MM.1S (cell line): ENCODE data around the gene IKBKE.

ENCODE experiments used
- DNase-seq: peaks from one replicate; pipeline ENCODE4 v3.0.0-alpha.2; 2015
- H2AFZ ChIP-seq: fragments of 300-600 bp; sonication (generic); 2 replicates; pipeline ENCODE4 v1.6.0; 2016; ENCODE audit warnings: antibody characterized with exemption, low read length
- H3F3A ChIP-seq: fragments of 300-600 bp; sonication (generic); 2 replicates; pipeline ENCODE4 v1.6.1; 2016; ENCODE audit warnings: mild to moderate bottlenecking, antibody characterized with exemption, low read length, moderate library complexity, mixed read lengths; ENCODE audit not compliant: insufficient read depth
- H3K27ac ChIP-seq: fragments of 300-600 bp; sonication (generic); 2 replicates; pipeline ENCODE4 v1.5.1; 2016; ENCODE audit warnings: mild to moderate bottlenecking, low read length
- H3K27me3 ChIP-seq: fragments of 300-600 bp; sonication (generic); replicated peaks from 2 replicates; pipeline ENCODE4 v1.6.0; 2016; ENCODE audit warnings: low read length; ENCODE audit not compliant: insufficient read depth
- H3K36me3 ChIP-seq: fragments of 300-600 bp; sonication (generic); replicated peaks from 2 replicates; pipeline ENCODE4 v1.6.1; 2016; ENCODE audit warnings: mild to moderate bottlenecking, low read length, mixed read lengths; ENCODE audit not compliant: insufficient read depth
- H3K4me1 ChIP-seq: fragments of 300-600 bp; sonication (generic); 2 replicates; pipeline ENCODE4 v1.6.1; 2016; ENCODE audit warnings: low read length, mixed read lengths
- H3K4me2 ChIP-seq: fragments of 300-600 bp; sonication (generic); 2 replicates; pipeline ENCODE4 v1.6.0; 2016; ENCODE audit warnings: low read depth, low read length
- H3K4me3 ChIP-seq: fragments of 300-600 bp; sonication (generic); 2 replicates; pipeline ENCODE4 v1.5.1; 2016; ENCODE audit warnings: low read length, mixed read lengths
- H3K79me2 ChIP-seq: fragments of 300-600 bp; sonication (generic); 2 replicates; pipeline ENCODE4 v1.6.1; 2016; ENCODE audit warnings: mixed run types, low read length, mixed read lengths
- H3K9ac ChIP-seq: fragments of 300-600 bp; sonication (generic); 2 replicates; pipeline ENCODE4 v1.6.1; 2016; ENCODE audit warnings: low read length, mixed read lengths
- H3K9me2 ChIP-seq: fragments of 300-600 bp; sonication (generic); replicated peaks from 2 replicates; pipeline ENCODE4 v1.6.1; 2016; ENCODE audit warnings: mild to moderate bottlenecking, low read length, mixed read lengths; ENCODE audit not compliant: insufficient read depth
- H3K9me3 ChIP-seq: fragments of 300-600 bp; sonication (generic); replicated peaks from 2 replicates; pipeline ENCODE4 v1.6.1; 2016; ENCODE audit warnings: mild to moderate bottlenecking, low read length, mixed read lengths; ENCODE audit not compliant: insufficient read depth
- H4K20me1 ChIP-seq: fragments of 300-600 bp; sonication (generic); 2 replicates; pipeline ENCODE4 v1.6.1; 2016; ENCODE audit warnings: mild to moderate bottlenecking, low read length, moderate library complexity, mixed read lengths; ENCODE audit not compliant: insufficient read depth
- CTCF ChIP-seq: fragments of 300-600 bp; sonication (generic); IDR thresholded peaks from 2 replicates; pipeline ENCODE4 v1.5.1; 2016; ENCODE audit warnings: antibody characterized with exemption, low read length, mixed read lengths
- EZH2 ChIP-seq: fragments of 300-600 bp; sonication (generic); optimal IDR thresholded peaks from 2 replicates; pipeline ENCODE3; 2017; ENCODE audit warnings: low read depth, mild to moderate bottlenecking, antibody characterized with exemption, low read length, mixed read lengths
- EZH2phosphoT487 ChIP-seq: fragments of 300-600 bp; sonication (generic); IDR thresholded peaks from 2 replicates; pipeline ENCODE4 v1.6.1; 2018; ENCODE audit warnings: antibody characterized with exemption, low read length

The IKBKE gene

GRCh38 chr1:206508130-206508889 is 38.0 kb downstream of the IKBKE start:
- no peaks in the 10 kb centered on the region for H4K20me1 ChIP-seq
- no peaks in the 10 kb centered on the region for H3K79me2 ChIP-seq
- no peak overlapping the region; the same call in 1 of the 2 replicates for H3K9ac ChIP-seq
- H3K9me2 ChIP-seq, result no peaks in the 10 kb centered on the region
- no peaks in the 10 kb centered on the region for H3K36me3 ChIP-seq
- DNase-seq, result no peak
- no peak overlapping the region for H3K27ac ChIP-seq
- H3K27me3 ChIP-seq, result peaks cover 15% of the 10 kb centered on the region
- H3K4me2 ChIP-seq, result peak overlapping the region; percentile 94
- TF ChIP-seq EZH2phosphoT487 (no peak), EZH2 (no peak), CTCF (no peak)
- peak overlapping the region; percentile 63 for H3K4me3 ChIP-seq
- no peaks in the 10 kb centered on the region for H3F3A ChIP-seq
- H2AFZ ChIP-seq, result peak overlapping the region; percentile 29; the same call in 1 of the 2 replicates
- no peaks in the 10 kb centered on the region for H3K9me3 ChIP-seq
- H3K4me1 ChIP-seq, result peaks cover 6% of the 10 kb centered on the region; the same call in 1 of the 2 replicates

GRCh38 chr1:206508956-206509355 is 38.7 kb downstream of the IKBKE start:
- Histone ChIP-seq H3K27me3 (peaks cover 15% of the 10 kb centered on the region), H3F3A (no peaks in the 10 kb centered on the region)

GRCh38 chr1:206509612-206510257 is 39.5 kb downstream of the IKBKE start:
- Histone ChIP-seq H3K9me3 (no peaks in the 10 kb centered on the region), H3K36me3 (no peaks in the 10 kb centered on the region), H2AFZ (no peak overlapping the region), H3K4me3 (no peak overlapping the region), H3K9me2 (no peaks in the 10 kb centered on the region), H3K27me3 (peaks cover 15% of the 10 kb centered on the region), H4K20me1 (no peaks in the 10 kb centered on the region), H3F3A (no peaks in the 10 kb centered on the region; the same call in 1 of the 2 replicates), H3K9ac (no peak overlapping the region), H3K4me2 (no peak overlapping the region), H3K79me2 (no peaks in the 10 kb centered on the region), H3K27ac (no peak overlapping the region), H3K4me1 (peaks cover 15% of the 10 kb centered on the region)
- no peak for DNase-seq
- TF ChIP-seq EZH2, result no peak
- no peak for TF ChIP-seq CTCF
- TF ChIP-seq EZH2phosphoT487, result no peak

More at GRCh38 chr1:206508956-206509355, 38.7 kb downstream of the IKBKE start:
- no peaks in the 10 kb centered on the region for H3K79me2 ChIP-seq
- no peak overlapping the region for H3K4me3 ChIP-seq
- H3K27ac ChIP-seq, result no peak overlapping the region
- TF ChIP-seq EZH2phosphoT487 (no peak), EZH2 (no peak), CTCF (no peak)
- H3K36me3 ChIP-seq, result no peaks in the 10 kb centered on the region
- peaks cover 12% of the 10 kb centered on the region for H3K4me1 ChIP-seq
- no peak for DNase-seq
- no peaks in the 10 kb centered on the region for H4K20me1 ChIP-seq
- no peak overlapping the region for H3K9ac ChIP-seq
- no peak overlapping the region for H2AFZ ChIP-seq
- H3K9me2 ChIP-seq, result no peaks in the 10 kb centered on the region
- H3K4me2 ChIP-seq, result no peak overlapping the region
- no peaks in the 10 kb centered on the region for H3K9me3 ChIP-seq
